NCI-H748 (cell line): ENCODE results near the gene BMP3.

Source experiments
- DNase-seq: peaks from one replicate; lab custom pipeline; 2025; ENCODE audit not compliant: unreplicated experiment; lab: John Stamatoyannopoulos, UW

BMP3 gene

GRCh38 chr4:81102107-81102506 lies 71.6 kb downstream of the BMP3 start:
- no peak for DNase-seq

- no peak for DNase-seq
These were observed 75.6 kb downstream of the BMP3 start for GRCh38 chr4:81106150-81106549.
